ENCODE results near the gene GDI1. TPM values are rescaled to one million over a fixed set of nuclear protein-coding genes. Genes with fewer than 3 reads are reported as not detected.

The GDI1 gene
- total RNA-seq, 6 experiments from 2014 or later, result 144 to 154 (median 147) TPM

DNA sequence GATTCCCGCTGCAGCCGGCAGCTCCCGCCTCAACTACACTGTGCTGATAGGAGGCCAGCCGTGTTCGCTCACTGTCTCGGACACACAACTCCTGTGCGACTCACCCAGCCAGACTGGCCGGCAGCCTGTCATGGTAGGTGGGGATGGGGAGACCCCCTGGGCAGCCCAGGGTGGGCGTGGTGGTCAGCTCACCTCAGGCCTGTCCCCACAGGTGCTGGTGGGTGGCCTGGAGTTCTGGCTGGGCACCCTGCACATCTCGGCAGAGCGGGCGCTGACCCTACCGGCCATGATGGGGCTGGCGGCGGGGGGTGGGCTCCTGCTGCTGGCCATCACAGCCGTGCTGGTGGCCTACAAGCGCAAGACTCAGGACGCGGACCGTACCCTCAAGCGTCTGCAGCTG, 30.6 kb downstream of the GDI1 start:
- TF ChIP-seq, protein P1, sequence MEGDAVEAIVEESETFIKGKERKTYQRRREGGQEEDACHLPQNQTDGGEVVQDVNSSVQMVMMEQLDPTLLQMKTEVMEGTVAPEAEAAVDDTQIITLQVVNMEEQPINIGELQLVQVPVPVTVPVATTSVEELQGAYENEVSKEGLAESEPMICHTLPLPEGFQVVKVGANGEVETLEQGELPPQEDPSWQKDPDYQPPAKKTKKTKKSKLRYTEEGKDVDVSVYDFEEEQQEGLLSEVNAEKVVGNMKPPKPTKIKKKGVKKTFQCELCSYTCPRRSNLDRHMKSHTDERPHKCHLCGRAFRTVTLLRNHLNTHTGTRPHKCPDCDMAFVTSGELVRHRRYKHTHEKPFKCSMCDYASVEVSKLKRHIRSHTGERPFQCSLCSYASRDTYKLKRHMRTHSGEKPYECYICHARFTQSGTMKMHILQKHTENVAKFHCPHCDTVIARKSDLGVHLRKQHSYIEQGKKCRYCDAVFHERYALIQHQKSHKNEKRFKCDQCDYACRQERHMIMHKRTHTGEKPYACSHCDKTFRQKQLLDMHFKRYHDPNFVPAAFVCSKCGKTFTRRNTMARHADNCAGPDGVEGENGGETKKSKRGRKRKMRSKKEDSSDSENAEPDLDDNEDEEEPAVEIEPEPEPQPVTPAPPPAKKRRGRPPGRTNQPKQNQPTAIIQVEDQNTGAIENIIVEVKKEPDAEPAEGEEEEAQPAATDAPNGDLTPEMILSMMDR (IDR thresholded peaks at IDR 0.05), result no peak
- no peaks in the 10 kb centered on the region for H3K9me3 Mint-ChIP-seq

DNA sequence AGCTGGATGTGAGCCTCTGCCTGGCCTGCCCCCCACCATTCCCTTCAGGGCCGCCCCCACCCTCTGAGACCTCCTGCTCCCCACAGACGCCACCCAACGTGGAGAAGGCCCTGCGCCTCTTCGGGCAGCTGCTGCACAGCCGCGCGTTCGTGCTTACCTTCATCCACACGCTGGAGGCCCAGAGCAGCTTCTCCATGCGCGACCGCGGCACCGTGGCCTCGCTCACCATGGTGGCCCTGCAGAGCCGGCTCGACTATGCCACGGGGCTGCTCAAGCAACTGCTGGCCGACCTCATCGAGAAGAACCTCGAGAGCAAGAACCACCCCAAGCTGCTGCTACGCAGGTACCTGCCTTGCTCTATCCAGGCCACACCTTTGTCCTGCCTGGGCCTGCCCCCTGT, 31.3 kb downstream of the GDI1 start:
- Mint-ChIP-seq H3K36me3 (ENCODE audit: low read depth) (peaks cover under 1% of the 10 kb centered on the region; the same call in 1 of the 2 replicates), H3K9me3 (no peaks in the 10 kb centered on the region), H3K27ac (no peak overlapping the region), H3K4me3 (no peak overlapping the region), H3K4me1 (ENCODE audit: low read depth) (no peaks in the 10 kb centered on the region), H3K27me3 (ENCODE audit: insufficient read depth) (no peaks in the 10 kb centered on the region)
- TF ChIP-seq, protein P1 (IDR thresholded peaks at IDR 0.05), result no peak
- no peak for DNase-seq

More for the DNA sequence above, 30.6 kb downstream of the GDI1 start:
- no peaks in the 10 kb centered on the region for H3K4me1 Mint-ChIP-seq (ENCODE audit: low read depth)
- no peak overlapping the region for H3K4me3 Mint-ChIP-seq
- H3K27ac Mint-ChIP-seq, result no peak overlapping the region
- no peaks in the 10 kb centered on the region for H3K36me3 Mint-ChIP-seq (ENCODE audit: low read depth)
- DNase-seq, result no peak
- no peaks in the 10 kb centered on the region for H3K27me3 Mint-ChIP-seq (ENCODE audit: insufficient read depth)

DNA sequence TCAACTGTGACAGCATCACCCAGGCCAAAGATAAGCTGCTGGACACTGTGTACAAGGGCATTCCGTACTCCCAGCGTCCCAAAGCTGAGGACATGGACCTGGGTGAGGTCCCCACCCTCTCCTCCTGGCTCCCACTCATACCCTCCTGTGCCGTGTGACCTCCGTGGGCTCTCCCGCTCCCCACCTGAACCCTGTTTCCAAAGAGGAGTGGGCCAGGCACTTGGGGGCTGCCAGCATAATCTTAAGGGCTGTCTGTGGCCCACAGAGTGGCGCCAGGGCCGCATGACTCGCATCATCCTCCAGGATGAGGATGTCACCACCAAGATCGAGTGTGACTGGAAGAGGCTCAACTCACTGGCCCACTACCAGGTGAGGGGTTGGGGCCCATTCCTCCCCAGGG, 32.2 kb downstream of the GDI1 start:
- Mint-ChIP-seq H3K9me3 (no peaks in the 10 kb centered on the region), H3K27ac (no peak overlapping the region), H3K36me3 (ENCODE audit: low read depth) (peaks cover 6% of the 10 kb centered on the region; the same call in 1 of the 2 replicates), H3K4me1 (ENCODE audit: low read depth) (no peaks in the 10 kb centered on the region), H3K4me3 (no peak overlapping the region), H3K27me3 (ENCODE audit: insufficient read depth) (no peaks in the 10 kb centered on the region)
- no peak for DNase-seq
- TF ChIP-seq, protein P1 (IDR thresholded peaks at IDR 0.05), result no peak

DNA sequence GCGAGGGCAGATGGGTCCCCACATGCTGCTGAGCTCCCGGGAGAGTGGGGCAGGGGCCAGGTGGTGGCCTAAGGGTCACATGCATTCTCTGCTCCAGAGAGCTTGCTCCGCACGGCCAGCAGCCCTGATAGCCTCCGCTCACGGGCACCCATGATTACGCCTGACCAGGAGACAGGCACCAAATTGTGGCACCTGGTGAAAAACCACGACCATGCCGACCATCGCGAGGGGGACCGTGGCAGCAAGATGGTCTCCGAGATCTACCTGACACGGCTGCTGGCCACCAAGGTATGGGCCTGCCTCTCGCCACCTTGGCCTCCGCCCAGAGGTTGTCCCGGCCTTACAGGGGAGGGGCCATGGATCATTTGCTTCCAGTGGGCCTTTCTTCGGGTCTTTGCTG, 32.9 kb downstream of the GDI1 start:
- Mint-ChIP-seq H3K27me3 (ENCODE audit: insufficient read depth) (no peaks in the 10 kb centered on the region), H3K4me3 (no peak overlapping the region), H3K9me3 (no peaks in the 10 kb centered on the region), H3K4me1 (ENCODE audit: low read depth) (no peaks in the 10 kb centered on the region), H3K27ac (no peak overlapping the region), H3K36me3 (ENCODE audit: low read depth) (peaks cover 6% of the 10 kb centered on the region; the same call in 1 of the 2 replicates)
- TF ChIP-seq, protein P1 (IDR thresholded peaks at IDR 0.05), result no peak
- DNase-seq, result no peak

DNA sequence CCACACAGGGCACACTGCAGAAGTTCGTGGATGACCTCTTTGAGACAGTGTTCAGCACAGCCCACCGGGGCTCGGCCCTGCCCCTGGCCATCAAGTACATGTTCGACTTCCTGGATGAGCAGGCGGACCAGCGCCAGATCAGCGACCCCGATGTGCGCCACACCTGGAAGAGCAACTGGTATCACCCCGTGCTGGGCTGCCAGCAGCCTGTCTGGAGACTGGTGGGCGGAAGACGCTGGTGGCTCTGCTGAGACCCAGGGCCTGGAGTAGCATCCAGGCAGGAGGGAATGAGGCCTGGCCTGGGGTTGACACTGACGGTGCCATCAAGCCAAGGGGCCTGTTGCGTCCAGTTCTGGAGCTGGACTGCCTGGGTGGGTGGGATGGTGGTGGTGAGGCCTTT, 33.5 kb downstream of the GDI1 start:
- DNase-seq, result no peak
- no peaks in the 10 kb centered on the region for H3K4me1 Mint-ChIP-seq (ENCODE audit: low read depth)
- H3K4me3 Mint-ChIP-seq, result no peak overlapping the region
- TF ChIP-seq, protein P1 (IDR thresholded peaks at IDR 0.05), result no peak
- H3K27ac Mint-ChIP-seq, result no peak overlapping the region
- peaks cover 6% of the 10 kb centered on the region; the same call in 1 of the 2 replicates for H3K36me3 Mint-ChIP-seq (ENCODE audit: low read depth)
- H3K9me3 Mint-ChIP-seq, result no peaks in the 10 kb centered on the region
- H3K27me3 Mint-ChIP-seq (ENCODE audit: insufficient read depth), result peaks cover under 1% of the 10 kb centered on the region; the same call in 1 of the 2 replicates

Measured in HFFc6 (cell line).